ENCODE results near the gene EVI5. TPM values are rescaled to one million over a fixed set of nuclear protein-coding genes. Genes with fewer than 3 reads are reported as not detected.
A peak's percentile ranks its signal among the peaks of the same experiment; 100 is the strongest.
"Not testable (repeated sequence)": the region's sequence is repeated elsewhere in the genome, so short reads cannot be mapped to it uniquely, and the experiment has no call there.

The EVI5 gene
- total and polyA plus RNA-seq, 2 experiments from 2014 or later = 24.9 to 29.0 TPM

DNA sequence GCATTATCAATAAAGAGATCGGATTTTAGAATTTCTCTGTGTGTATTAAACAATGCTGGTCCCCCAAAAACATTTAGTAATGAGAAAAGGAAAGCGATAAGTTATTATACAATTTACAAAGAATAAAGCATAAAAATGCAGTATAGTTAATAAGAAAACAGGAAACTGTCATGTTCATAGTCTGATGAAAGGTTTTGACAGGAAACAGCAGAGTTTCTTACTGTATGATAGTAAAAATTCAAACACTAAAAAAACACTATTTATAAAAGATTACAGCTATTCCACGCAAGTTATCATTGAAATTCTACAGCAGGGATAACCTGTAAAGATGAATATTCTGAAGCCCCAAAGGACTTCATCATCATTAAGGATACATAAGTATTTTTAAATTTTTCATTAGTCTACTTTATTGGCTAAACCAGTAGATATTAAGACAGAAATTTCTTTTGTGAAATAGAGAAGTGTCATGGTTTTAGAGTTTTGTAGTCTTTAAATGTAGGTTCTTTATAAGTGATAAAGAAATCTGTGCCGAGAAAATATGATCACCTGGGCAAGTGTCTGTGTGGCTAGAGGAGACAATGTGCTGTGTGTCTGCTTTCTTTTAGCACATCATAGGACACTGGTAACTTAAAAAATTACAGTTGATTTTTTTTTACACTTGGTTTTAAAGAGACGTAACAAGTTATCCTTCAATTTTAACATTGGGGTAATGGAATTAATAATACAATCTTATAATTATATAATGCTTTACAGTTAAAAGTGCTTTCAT lies 248.5 kb downstream of the EVI5 start:
- Histone ChIP-seq H3K4me1 (ENCODE audit: insufficient read depth) (no peaks in the 10 kb centered on the region), H4K20me1 (ENCODE audit: insufficient read depth, poor library complexity, severe bottlenecking) (no peaks in the 10 kb centered on the region), H3K4me2 (peak overlapping the region; percentile 26), H3K27me3 (no peaks in the 10 kb centered on the region), H3K9me3 (ENCODE audit: low read depth) (no peaks in the 10 kb centered on the region), H2AFZ (no peak overlapping the region), H3K79me2 (no peaks in the 10 kb centered on the region), H3K36me3 (replicated peaks; ENCODE audit: insufficient read depth, low read depth) (no peaks in the 10 kb centered on the region), H3K9me2 (replicated peaks; ENCODE audit: insufficient read depth) (no peaks in the 10 kb centered on the region), H3K4me3 (no peak overlapping the region), H3K27ac (peak overlapping the region; percentile 4)
- no peak for TF ChIP-seq EZH2phosphoT487 (IDR thresholded peaks at IDR 0.05; ENCODE audit: low read depth, severe bottlenecking, unreplicated experiment)
- TF ChIP-seq, protein P1, sequence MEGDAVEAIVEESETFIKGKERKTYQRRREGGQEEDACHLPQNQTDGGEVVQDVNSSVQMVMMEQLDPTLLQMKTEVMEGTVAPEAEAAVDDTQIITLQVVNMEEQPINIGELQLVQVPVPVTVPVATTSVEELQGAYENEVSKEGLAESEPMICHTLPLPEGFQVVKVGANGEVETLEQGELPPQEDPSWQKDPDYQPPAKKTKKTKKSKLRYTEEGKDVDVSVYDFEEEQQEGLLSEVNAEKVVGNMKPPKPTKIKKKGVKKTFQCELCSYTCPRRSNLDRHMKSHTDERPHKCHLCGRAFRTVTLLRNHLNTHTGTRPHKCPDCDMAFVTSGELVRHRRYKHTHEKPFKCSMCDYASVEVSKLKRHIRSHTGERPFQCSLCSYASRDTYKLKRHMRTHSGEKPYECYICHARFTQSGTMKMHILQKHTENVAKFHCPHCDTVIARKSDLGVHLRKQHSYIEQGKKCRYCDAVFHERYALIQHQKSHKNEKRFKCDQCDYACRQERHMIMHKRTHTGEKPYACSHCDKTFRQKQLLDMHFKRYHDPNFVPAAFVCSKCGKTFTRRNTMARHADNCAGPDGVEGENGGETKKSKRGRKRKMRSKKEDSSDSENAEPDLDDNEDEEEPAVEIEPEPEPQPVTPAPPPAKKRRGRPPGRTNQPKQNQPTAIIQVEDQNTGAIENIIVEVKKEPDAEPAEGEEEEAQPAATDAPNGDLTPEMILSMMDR (IDR thresholded peaks at IDR 0.05; ENCODE audit: poor library complexity) = no peak
- TF ChIP-seq EZH2 (IDR thresholded peaks at IDR 0.05; ENCODE audit: borderline replicate concordance) = no peak
- no peak for DNase-seq (ENCODE audit: low spot score)
- 94% methylated on average over 5 of the region's 5 CpGs for WGBS (ENCODE audit: low lambda C conversion rate, missing lambda C conversion rate)

GRCh38 chr1:92532371-92532770 lies 252.5 kb downstream of the EVI5 start:
- not testable (repeated sequence) for H3K4me1 ChIP-seq (ENCODE audit: insufficient read depth); H4K20me1 ChIP-seq (ENCODE audit: insufficient read depth, poor library complexity, severe bottlenecking); H3K79me2 ChIP-seq; H2AFZ ChIP-seq; H3K9me3 ChIP-seq (ENCODE audit: low read depth); H3K36me3 ChIP-seq (replicated peaks; ENCODE audit: insufficient read depth, low read depth); DNase-seq (ENCODE audit: low spot score); H3K4me3 ChIP-seq; H3K9me2 ChIP-seq (replicated peaks; ENCODE audit: insufficient read depth); H3K27me3 ChIP-seq; H3K27ac ChIP-seq; H3K4me2 ChIP-seq
- 96% methylated on average over 4 of the region's 4 CpGs for WGBS (ENCODE audit: low lambda C conversion rate, missing lambda C conversion rate)

DNA sequence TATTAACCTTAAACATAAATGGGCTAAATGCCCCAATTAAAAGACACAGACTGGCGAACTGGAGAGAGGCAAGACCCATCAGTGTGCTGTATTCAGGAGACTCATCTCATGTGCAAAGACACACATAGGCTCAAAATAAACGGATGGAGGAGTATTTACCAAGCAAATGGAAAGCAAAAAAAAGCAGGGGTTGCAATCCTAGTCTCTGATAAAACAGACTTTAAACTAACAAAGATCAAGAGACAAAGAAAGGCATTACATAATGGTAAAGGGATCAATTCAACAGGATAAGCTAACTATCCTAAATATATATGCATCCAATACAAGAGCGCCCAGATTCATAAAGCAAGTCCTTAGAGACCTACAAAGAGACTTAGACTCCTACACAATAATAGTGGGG lies 253.0 kb downstream of the EVI5 start:
- H3K27ac ChIP-seq; H4K20me1 ChIP-seq (ENCODE audit: insufficient read depth, poor library complexity, severe bottlenecking); H3K4me2 ChIP-seq; H2AFZ ChIP-seq; H3K9me2 ChIP-seq (replicated peaks; ENCODE audit: insufficient read depth); DNase-seq (ENCODE audit: low spot score); H3K36me3 ChIP-seq (replicated peaks; ENCODE audit: insufficient read depth, low read depth); H3K27me3 ChIP-seq; H3K4me3 ChIP-seq; H3K79me2 ChIP-seq; H3K9me3 ChIP-seq (ENCODE audit: low read depth); H3K4me1 ChIP-seq (ENCODE audit: insufficient read depth): not testable (repeated sequence)
- 87% methylated on average over 3 of the region's 3 CpGs for WGBS (ENCODE audit: low lambda C conversion rate, missing lambda C conversion rate)

GRCh38 chr1:92527670-92528069 lies 257.2 kb downstream of the EVI5 start:
- no peak overlapping the region for H3K4me2 ChIP-seq
- H3K27ac ChIP-seq = no peak overlapping the region
- no peak overlapping the region for H3K4me3 ChIP-seq
- WGBS (ENCODE audit: low lambda C conversion rate, missing lambda C conversion rate) = 92% methylated on average over 2 of the region's 2 CpGs
- H3K36me3 ChIP-seq (replicated peaks; ENCODE audit: insufficient read depth, low read depth) = no peaks in the 10 kb centered on the region
- H3K9me2 ChIP-seq (replicated peaks; ENCODE audit: insufficient read depth) = no peaks in the 10 kb centered on the region
- TF ChIP-seq EZH2phosphoT487 (IDR thresholded peaks at IDR 0.05; ENCODE audit: low read depth, severe bottlenecking, unreplicated experiment) (no peak), EZH2 (IDR thresholded peaks at IDR 0.05; ENCODE audit: borderline replicate concordance) (no peak)
- TF ChIP-seq, protein P1 (IDR thresholded peaks at IDR 0.05; ENCODE audit: poor library complexity) = no peak
- H3K79me2 ChIP-seq = no peaks in the 10 kb centered on the region
- no peaks in the 10 kb centered on the region for H4K20me1 ChIP-seq (ENCODE audit: insufficient read depth, poor library complexity, severe bottlenecking)
- no peaks in the 10 kb centered on the region for H3K4me1 ChIP-seq (ENCODE audit: insufficient read depth)
- no peak overlapping the region for H2AFZ ChIP-seq
- DNase-seq (ENCODE audit: low spot score) = no peak
- H3K9me3 ChIP-seq (ENCODE audit: low read depth) = no peaks in the 10 kb centered on the region
- no peaks in the 10 kb centered on the region for H3K27me3 ChIP-seq

DNA sequence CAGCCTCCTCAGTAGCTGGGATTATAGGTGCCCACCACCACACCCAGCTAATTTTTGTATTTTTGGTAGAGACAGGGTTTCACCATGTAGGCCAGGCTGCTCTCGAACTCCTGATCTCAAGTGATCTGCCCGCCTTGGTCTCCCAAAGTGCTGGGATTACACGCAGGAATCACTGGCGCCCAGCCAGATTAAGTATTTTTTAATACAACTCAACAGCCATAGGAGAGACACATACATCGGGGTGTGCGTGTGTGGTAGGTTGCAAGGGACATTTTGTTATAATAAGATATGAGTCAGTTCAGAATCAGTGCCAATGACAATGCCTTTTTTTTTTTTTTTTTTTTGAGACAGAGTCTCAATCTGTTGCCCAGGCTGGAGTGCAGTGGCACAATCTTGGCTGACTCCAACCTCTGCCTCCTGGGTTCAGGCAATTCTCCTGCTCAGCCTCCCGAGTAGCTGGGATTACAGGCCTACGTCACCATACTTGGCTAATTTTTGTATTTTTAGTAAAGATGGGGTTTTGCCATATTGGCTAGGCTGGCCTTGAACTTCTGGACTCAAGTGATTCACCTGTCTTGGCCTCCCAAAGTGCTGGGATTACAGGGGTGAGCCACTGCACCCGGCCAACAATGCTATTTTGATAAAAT lies 259.8 kb downstream of the EVI5 start:
- H3K27me3 ChIP-seq; H3K4me2 ChIP-seq; H3K4me3 ChIP-seq; H3K27ac ChIP-seq; H3K36me3 ChIP-seq (replicated peaks; ENCODE audit: insufficient read depth, low read depth); H2AFZ ChIP-seq; H3K4me1 ChIP-seq (ENCODE audit: insufficient read depth); H4K20me1 ChIP-seq (ENCODE audit: insufficient read depth, poor library complexity, severe bottlenecking); H3K79me2 ChIP-seq; H3K9me3 ChIP-seq (ENCODE audit: low read depth); H3K9me2 ChIP-seq (replicated peaks; ENCODE audit: insufficient read depth); DNase-seq (ENCODE audit: low spot score): not testable (repeated sequence)
- 99% methylated on average over 9 of the region's 9 CpGs for WGBS (ENCODE audit: low lambda C conversion rate, missing lambda C conversion rate)

All from hepatocyte (in vitro differentiated cells).